ENCODE results near the gene RXFP4. TPM values are rescaled to one million over a fixed set of nuclear protein-coding genes. Genes with fewer than 3 reads are reported as not detected.
A peak's percentile ranks its signal among the peaks of the same experiment; 100 is the strongest.

The RXFP4 gene
- total and polyA plus RNA-seq, 10 donors: 0.06 to 0.88 TPM; not detected in 8

- TF ChIP-seq CTCF (IDR thresholded peaks at IDR 0.05 in 8 of 11, conservative IDR thresholded peaks at IDR 0.05 in 3 of 11) (no peak), POLR2A (IDR thresholded peaks at IDR 0.05) (no peak), POLR2AphosphoS5 (IDR thresholded peaks at IDR 0.05) (no peak)
- no peaks in the 10 kb centered on the region for H3K9me3 ChIP-seq
- no peak overlapping the region for H3K4me3 ChIP-seq
- peaks cover 0 to 23% (median 10%) of the 10 kb centered on the region in 6 donors for H3K4me1 ChIP-seq
- 92 to 96% (median 95%) methylated on average over 12 of the region's 12 CpGs for WGBS, 5 donors
- H3K27ac ChIP-seq: no peak overlapping the region
- no peak for DNase-seq
- H3K36me3 ChIP-seq: peaks cover 6 to 100% (median 93%) of the 10 kb centered on the region in 6 donors
- intact Hi-C loops (cut with DNase I; ENCODE audit: low total_unique reads): no loop called here
- H3K27me3 ChIP-seq (replicated peaks in 1 of 7): no peaks in the 10 kb centered on the region
These were observed 37.2 kb upstream of the RXFP4 start for GRCh38 chr1:155904261-155904660.

GRCh38 chr1:155909894-155910293 is 31.5 kb upstream of the RXFP4 start:
- no peak for TF ChIP-seq POLR2A (IDR thresholded peaks at IDR 0.05)
- TF ChIP-seq CTCF (IDR thresholded peaks at IDR 0.05 in 8 of 11, conservative IDR thresholded peaks at IDR 0.05 in 3 of 11): no peak
- TF ChIP-seq POLR2AphosphoS5 (IDR thresholded peaks at IDR 0.05): peak in 1 of 3 donors; percentile 41
- Histone ChIP-seq H3K4me3 (peak overlapping the region; percentile 58 to 84 (median 69)), H3K27me3 (replicated peaks in 1 of 7) (no peaks in the 10 kb centered on the region), H3K36me3 (peaks cover 0 to 83% (median 69%) of the 10 kb centered on the region in 6 donors), H3K27ac (peak overlapping the region; percentile 76 to 94 (median 92)), H3K4me1 (peaks cover 13 to 47% (median 29%) of the 10 kb centered on the region in 6 donors), H3K9me3 (no peaks in the 10 kb centered on the region)
- DNase-seq: no peak
- intact Hi-C loops (cut with DNase I; ENCODE audit: low total_unique reads): no loop called here
- 45 to 61% (median 47%) methylated on average over 4 of the region's 4 CpGs for WGBS, 5 donors

- no peak for DNase-seq
- WGBS, 5 donors: 2 to 6% (median 4%) methylated on average over 11 of the region's 11 CpGs
These were observed 30.8 kb upstream of the RXFP4 start for GRCh38 chr1:155910621-155911121.

More at GRCh38 chr1:155910621-155911121, 30.8 kb upstream of the RXFP4 start:
- peak overlapping the region; percentile 76 to 94 (median 92) for H3K27ac ChIP-seq
- peak overlapping the region; percentile 58 to 84 (median 69) for H3K4me3 ChIP-seq
- TF ChIP-seq POLR2A (IDR thresholded peaks at IDR 0.05): no peak
- no peak for TF ChIP-seq CTCF (IDR thresholded peaks at IDR 0.05 in 8 of 11, conservative IDR thresholded peaks at IDR 0.05 in 3 of 11)
- TF ChIP-seq POLR2AphosphoS5 (IDR thresholded peaks at IDR 0.05): no peak
- H3K4me1 ChIP-seq: peaks cover 13 to 47% (median 29%) of the 10 kb centered on the region in 6 donors
- peaks cover 0 to 83% (median 69%) of the 10 kb centered on the region in 6 donors for H3K36me3 ChIP-seq
- no peaks in the 10 kb centered on the region for H3K27me3 ChIP-seq (replicated peaks in 1 of 7)
- intact Hi-C loops (cut with DNase I; ENCODE audit: low total_unique reads): no loop called here
- no peaks in the 10 kb centered on the region for H3K9me3 ChIP-seq
